Liver (tissue), 9 donors: ENCODE data around the gene PPA1. TPM values are rescaled to one million over a fixed set of nuclear protein-coding genes. Genes with fewer than 3 reads are reported as not detected.
A peak's percentile ranks its signal among the peaks of the same experiment; 100 is the strongest.

Experiments used
- DNase-seq: peaks from one replicate; pipeline ENCODE4 v3.0.0-alpha.2; 2017; ENCODE audit warnings: low spot score
- H3K27ac ChIP-seq, 2 donors: one replicate each; pipeline ENCODE4 v1.7.0; 2013; ENCODE audit warnings: inconsistent platforms in 2 of 2, low read length in 2 of 2, control low read depth in 1 of 2, low read depth in 1 of 2, mild to moderate bottlenecking in 1 of 2
- H3K27me3 ChIP-seq, 4 donors: one replicate each; pipeline versions ENCODE4 v1.6.1 to v1.7.0; 2013; ENCODE audit warnings: low read length in 3 of 4, inconsistent platforms in 1 of 4, mild to moderate bottlenecking in 1 of 4, moderate library complexity in 1 of 4; ENCODE audit not compliant: control insufficient read depth in 4 of 4, insufficient read depth in 4 of 4
- H3K36me3 ChIP-seq, 4 donors: one replicate each; pipeline versions ENCODE4 v1.6.1 to v1.7.0; 2013; ENCODE audit warnings: low read length in 3 of 4, mild to moderate bottlenecking in 3 of 4, low read depth in 1 of 4, moderate library complexity in 1 of 4; ENCODE audit not compliant: control insufficient read depth in 4 of 4, insufficient read depth in 3 of 4
- H3K4me1 ChIP-seq, 4 donors: one replicate each; pipeline versions ENCODE4 v1.6.1 to v1.7.0; 2013; ENCODE audit warnings: low read length in 3 of 4, mild to moderate bottlenecking in 3 of 4, moderate library complexity in 1 of 4; ENCODE audit not compliant: control insufficient read depth in 4 of 4, insufficient read depth in 4 of 4
- H3K4me3 ChIP-seq, 3 donors: one replicate each; pipeline versions ENCODE4 v1.6.1 to v1.7.0; 2013; ENCODE audit warnings: low read length in 3 of 3, control low read depth in 1 of 3, low read depth in 1 of 3, mild to moderate bottlenecking in 1 of 3
- H3K9ac ChIP-seq, 2 donors: one replicate each; pipeline ENCODE4 v1.7.0; 2013; ENCODE audit warnings: low read length in 2 of 2, mild to moderate bottlenecking in 2 of 2, moderate library complexity in 2 of 2, control low read depth in 1 of 2, low read depth in 1 of 2
- H3K9me3 ChIP-seq, 4 donors: one replicate each; pipeline versions ENCODE4 v1.6.1 to v1.7.0; 2013; ENCODE audit warnings: low read length in 3 of 4; ENCODE audit not compliant: control insufficient read depth in 4 of 4
- CTCF ChIP-seq: fragments of 150-350 bp; IDR thresholded peaks from 2 replicates; pipeline ENCODE4 v1.5.1; 2017; ENCODE audit warnings: improper control_type of control experiment, low read depth, low read length; ENCODE audit not compliant: missing input control
- EGR1 ChIP-seq, 2 donors: IDR thresholded peaks; 2 replicates each; pipeline ENCODE4 v1.6.1; 2016 to 2018; ENCODE audit warnings: antibody characterized with exemption in 2 of 2, low read depth in 2 of 2
- FOXA1 ChIP-seq: IDR thresholded peaks from 2 replicates; pipeline ENCODE4 v1.6.1; 2016; ENCODE audit warnings: antibody characterized with exemption
- FOXA2 ChIP-seq: IDR thresholded peaks from 2 replicates; pipeline ENCODE4 v1.6.1; 2016; ENCODE audit warnings: antibody characterized with exemption
- GABPA ChIP-seq, 2 donors: IDR thresholded peaks in 1 of 2; conservative IDR thresholded peaks in 1 of 2; 2 replicates each; pipeline ENCODE4 v1.6.1; 2016; ENCODE audit warnings: antibody characterized with exemption in 2 of 2, mild to moderate bottlenecking in 1 of 2, moderate library complexity in 1 of 2
- HNF4A ChIP-seq, 2 donors: conservative IDR thresholded peaks; 2 replicates each; pipeline ENCODE4 v1.6.1; 2016; ENCODE audit warnings: antibody characterized with exemption in 2 of 2, mild to moderate bottlenecking in 2 of 2
- JUND ChIP-seq, 2 donors: IDR thresholded peaks; 2 replicates each; pipeline ENCODE4 v1.6.1; 2016; ENCODE audit warnings: antibody characterized with exemption in 2 of 2
- MAX ChIP-seq: IDR thresholded peaks from 2 replicates; pipeline ENCODE4 v1.6.1; 2016; ENCODE audit warnings: antibody characterized with exemption
- REST ChIP-seq: IDR thresholded peaks from 2 replicates; pipeline ENCODE4 v1.6.1; 2016; ENCODE audit warnings: antibody characterized with exemption, mild to moderate bottlenecking
- SP1 ChIP-seq: IDR thresholded peaks from 2 replicates; pipeline ENCODE4 v1.6.1; 2018; ENCODE audit warnings: antibody characterized with exemption, mild to moderate bottlenecking
- TAF1 ChIP-seq: conservative IDR thresholded peaks from 2 replicates; pipeline ENCODE4 v1.6.1; 2016; ENCODE audit warnings: antibody characterized with exemption, mild to moderate bottlenecking
- YY1 ChIP-seq: IDR thresholded peaks from 2 replicates; pipeline ENCODE4 v1.6.1; 2016; ENCODE audit warnings: antibody characterized with exemption, mild to moderate bottlenecking
- ZBTB33 ChIP-seq: IDR thresholded peaks from 2 replicates; pipeline ENCODE4 v1.6.1; 2016; ENCODE audit warnings: antibody characterized with exemption
- WGBS: extraction: QIAGEN DNeasy Blood & Tissue Kit; methylation state at CpG from one replicate; pipeline ENCODE4 v1.1.7; 2013; 5-methylcytosine and 5-hydroxymethylcytosine counted together
- polyA plus RNA-seq, 2 donors: library from polyadenylated mRNA; stranded (reverse) in 1 of 2; unstranded in 1 of 2; fragments of 200-250 nt in 1 of 2; fragments of >200 nt in 1 of 2; fragmentation: Nextera tagmentation in 1 of 2; extraction: Ambion mirVana in 1 of 2; gene quantifications; one replicate each; pipeline versions ENCODE4 v1.2.1 to v1.2.3, GENCODE V29; 2013 to 2015
- total RNA-seq, 2 donors: library from RNA; depleted of rRNA; stranded (reverse); fragments of >200 nt; gene quantifications; one replicate each; pipeline ENCODE4 v1.2.3, GENCODE V29; 2014
- donor health status: healthy.
- donor health status: healthy.
- donor health status: healthy.
- donor health status: healthy.
- donor health status: healthy.

The PPA1 gene
- total and polyA plus RNA-seq, 4 donors = 91.1 to 111 (median 99.4) TPM

GRCh38 chr10:70175516-70175915 is 57.7 kb downstream of the PPA1 start:
- no peaks in the 10 kb centered on the region for H3K36me3 ChIP-seq
- peaks cover 0 to 8% (median under 1%) of the 10 kb centered on the region in 4 donors for H3K4me1 ChIP-seq
- H3K9me3 ChIP-seq = no peaks in the 10 kb centered on the region
- no peak overlapping the region for H3K27ac ChIP-seq
- H3K27me3 ChIP-seq = no peaks in the 10 kb centered on the region
- no peak overlapping the region for H3K9ac ChIP-seq
- TF ChIP-seq FOXA2 (no peak), TAF1 (no peak), FOXA1 (no peak), SP1 (no peak), ZBTB33 (no peak), REST (no peak), MAX (no peak), EGR1 (IDR thresholded peaks at IDR 0.05; ENCODE audit: low read depth in 2 of 2) (no peak), CTCF (no peak), YY1 (no peak), JUND (IDR thresholded peaks at IDR 0.05) (no peak), HNF4A (conservative IDR thresholded peaks at IDR 0.05) (no peak)
- 91% methylated on average over 3 of the region's 3 CpGs for whole genome bisulfite sequencing
- no peak overlapping the region for H3K4me3 ChIP-seq
- no peak for DNase-seq

GRCh38 chr10:70174058-70174741 is 59.0 kb downstream of the PPA1 start:
- Histone ChIP-seq H3K4me3 (no peak overlapping the region), H3K36me3 (no peaks in the 10 kb centered on the region), H3K9me3 (no peaks in the 10 kb centered on the region), H3K27me3 (no peaks in the 10 kb centered on the region), H3K27ac (peak overlapping the region in 1 of 2 donors; percentile 41), H3K9ac (no peak overlapping the region), H3K4me1 (peaks cover 1 to 14% (median 3%) of the 10 kb centered on the region in 4 donors)
- DNase-seq = no peak
- WGBS = 61% methylated on average over 4 of the region's 4 CpGs
- TF ChIP-seq GABPA (IDR thresholded peaks at IDR 0.05 in 1 of 2, conservative IDR thresholded peaks at IDR 0.05 in 1 of 2) (peak; percentile 27 to 44), SP1 (no peak)
